ENCODE measurements around the gene NTN1. TPM values are rescaled to one million over a fixed set of nuclear protein-coding genes. Genes with fewer than 3 reads are reported as not detected.

NTN1 gene
- total and polyA plus RNA-seq, 7 experiments from 2014 or later: 0.07 to 0.12 (median 0.11) TPM; not detected in 4

DNA sequence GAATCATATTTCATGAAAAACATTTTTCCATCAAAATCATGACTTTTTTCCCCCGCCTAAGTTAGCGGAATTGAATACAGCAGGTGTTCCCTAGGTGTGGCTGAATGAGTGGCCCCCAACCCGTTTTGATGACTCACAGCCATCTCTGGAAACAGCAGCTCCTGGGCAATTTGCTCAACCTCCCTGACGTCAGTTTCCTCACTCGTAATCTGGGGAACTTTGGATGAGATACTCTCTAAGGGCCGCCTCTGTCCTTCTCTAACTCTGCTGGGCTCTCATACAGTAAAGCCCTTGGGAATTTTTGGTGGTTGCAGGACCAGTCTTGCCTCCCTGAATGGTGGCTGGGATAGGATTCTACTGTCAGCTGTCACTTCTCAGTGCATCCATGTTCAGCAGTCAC lies 11.6 kb upstream of the NTN1 start:
- intact Hi-C loops (cut with micrococcal nuclease): loop anchor here in 1 of 2 donors (10.0 kb wide), 1 partner anchor 375 kb away; the partner anchor contains the start of gene MYH10

DNA sequence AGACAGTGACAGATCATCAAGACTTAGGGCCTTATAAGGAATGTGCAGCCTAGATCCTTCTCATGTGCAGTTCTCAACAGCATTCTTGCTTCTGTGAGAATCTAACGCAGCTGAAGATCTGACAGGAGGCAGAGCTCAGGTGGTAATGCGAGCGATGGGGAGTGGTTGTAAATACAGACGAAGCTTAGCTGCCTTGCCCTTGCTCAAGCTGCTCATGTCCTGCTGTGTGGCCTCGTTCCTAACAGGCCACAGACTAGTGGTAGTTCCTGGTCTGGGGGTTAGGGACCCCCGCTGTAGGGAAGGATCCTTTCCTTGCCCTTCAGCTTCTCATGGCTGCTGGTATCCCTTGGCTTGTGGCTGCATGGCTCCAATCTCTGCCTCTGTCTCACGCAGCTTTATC lies 10.3 kb upstream of the NTN1 start:
- H3K9me3 ChIP-seq (ENCODE audit: control insufficient read depth in 2 of 3, low read length in 3 of 3): no peaks in the 10 kb centered on the region
- no peak overlapping the region for H3K27ac ChIP-seq (ENCODE audit: low read depth, low read length)
- H3K9me3 Mint-ChIP-seq: peaks cover 0 to 4% (median under 1%) of the 10 kb centered on the region in 11 donors
- ATAC-seq (no peak), DNase-seq (no peak)
- intact Hi-C loops (cut with micrococcal nuclease): no loop called here
- H3K4me3 Mint-ChIP-seq: no peak overlapping the region
- peaks cover 0 to 10% (median 5%) of the 10 kb centered on the region in 5 donors for H3K36me3 Mint-ChIP-seq
- no peaks in the 10 kb centered on the region for H3K36me3 ChIP-seq (ENCODE audit: control insufficient read depth in 2 of 3, insufficient read depth in 3 of 3, low read length in 3 of 3)
- H3K4me1 ChIP-seq (ENCODE audit: control insufficient read depth in 2 of 2, insufficient read depth in 2 of 2, low read length in 2 of 2): no peaks in the 10 kb centered on the region
- no peak overlapping the region for H3K27ac Mint-ChIP-seq
- ChIA-PET POLR2A (no interaction called here), CTCF (no interaction called here)
- no peaks in the 10 kb centered on the region for H3K4me1 Mint-ChIP-seq
- H3K27me3 ChIP-seq (ENCODE audit: control insufficient read depth in 2 of 2, insufficient read depth in 2 of 2, low read length in 2 of 2): no peaks in the 10 kb centered on the region
- H3K4me3 ChIP-seq (ENCODE audit: low read length): no peak overlapping the region
- peaks cover 57 to 63% (median 61%) of the 10 kb centered on the region in 5 donors for H3K27me3 Mint-ChIP-seq

More for the DNA sequence above, 11.6 kb upstream of the NTN1 start:
- CTCF ChIA-PET: no interaction called here
- H3K36me3 ChIP-seq (ENCODE audit: control insufficient read depth in 2 of 3, insufficient read depth in 3 of 3, low read length in 3 of 3): no peaks in the 10 kb centered on the region
- Mint-ChIP-seq H3K9me3 (peaks cover 0 to 12% (median 2%) of the 10 kb centered on the region in 11 donors), H3K4me1 (peaks cover 0 to 5% (median 4%) of the 10 kb centered on the region in 7 donors), H3K4me3 (no peak overlapping the region), H3K27ac (no peak overlapping the region), H3K27me3 (peaks cover 65 to 76% (median 72%) of the 10 kb centered on the region in 5 donors), H3K36me3 (peaks cover 0 to 10% (median 5%) of the 10 kb centered on the region in 5 donors)
- H3K27me3 ChIP-seq (ENCODE audit: control insufficient read depth in 2 of 2, insufficient read depth in 2 of 2, low read length in 2 of 2): peaks cover 0 to under 1% of the 10 kb centered on the region in 2 donors
- no peak overlapping the region for H3K27ac ChIP-seq (ENCODE audit: low read depth, low read length)
- ATAC-seq: no peak
- H3K4me1 ChIP-seq (ENCODE audit: control insufficient read depth in 2 of 2, insufficient read depth in 2 of 2, low read length in 2 of 2): no peaks in the 10 kb centered on the region
- no peak overlapping the region for H3K4me3 ChIP-seq (ENCODE audit: low read length)
- POLR2A ChIA-PET: interaction anchor here (0.5 kb wide), 1 partner anchor 150 kb away, joined by 3 read pairs; no protein-coding TSS in a partner anchor
- peaks cover 0 to 5% (median 0%) of the 10 kb centered on the region in 3 experiments for H3K9me3 ChIP-seq (ENCODE audit: control insufficient read depth in 2 of 3, low read length in 3 of 3)
- no peak for DNase-seq

DNA sequence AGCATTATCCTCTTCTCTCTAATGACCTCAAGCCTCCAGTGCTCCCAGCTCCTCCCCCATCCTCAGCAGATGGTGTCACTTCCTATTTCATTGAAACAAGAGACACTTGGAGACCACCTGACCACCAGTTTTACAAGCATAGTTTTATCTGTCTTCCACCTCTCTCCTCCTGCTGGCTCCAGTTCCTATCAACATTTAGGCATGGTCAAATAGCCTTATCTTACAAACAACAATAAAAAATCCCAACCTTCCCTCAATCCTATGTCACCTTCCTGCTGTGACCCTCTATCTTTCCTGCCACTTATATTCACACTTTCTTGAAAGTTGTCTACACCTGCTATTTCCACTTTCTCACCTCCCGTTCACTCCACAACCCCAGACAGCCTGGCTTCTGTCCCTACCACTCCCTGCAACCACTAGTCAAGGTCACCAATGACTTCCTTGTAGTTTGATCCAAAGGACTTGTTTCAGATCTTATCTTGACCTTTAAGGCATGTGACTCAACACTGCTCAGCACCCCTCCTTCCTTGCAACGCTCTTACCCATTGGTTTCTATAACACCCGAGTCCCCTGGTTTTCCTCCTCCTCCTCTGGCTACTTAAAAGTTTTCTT lies 4.3 kb upstream of the NTN1 start:
- no peaks in the 10 kb centered on the region for H3K27me3 ChIP-seq (ENCODE audit: control insufficient read depth in 2 of 2, insufficient read depth in 2 of 2, low read length in 2 of 2)
- ATAC-seq (no peak), DNase-seq (no peak)
- no peak overlapping the region for H3K27ac Mint-ChIP-seq
- H3K9me3 ChIP-seq (ENCODE audit: control insufficient read depth in 2 of 3, low read length in 3 of 3): no peaks in the 10 kb centered on the region
- POLR2A ChIA-PET: no interaction called here
- peaks cover 15 to 36% (median 30%) of the 10 kb centered on the region in 5 donors for H3K27me3 Mint-ChIP-seq
- peaks cover 0 to 2% (median 0%) of the 10 kb centered on the region in 11 donors for H3K9me3 Mint-ChIP-seq
- peaks cover 0 to 8% (median 0%) of the 10 kb centered on the region in 7 donors for H3K4me1 Mint-ChIP-seq
- no peak overlapping the region for H3K4me3 ChIP-seq (ENCODE audit: low read length)
- CTCF ChIA-PET: no interaction called here
- intact Hi-C loops (cut with micrococcal nuclease): no loop called here
- H3K4me3 Mint-ChIP-seq: no peak overlapping the region
- H3K36me3 ChIP-seq (ENCODE audit: control insufficient read depth in 2 of 3, insufficient read depth in 3 of 3, low read length in 3 of 3): no peaks in the 10 kb centered on the region
- H3K27ac ChIP-seq (ENCODE audit: low read depth, low read length): no peak overlapping the region
- H3K4me1 ChIP-seq (ENCODE audit: control insufficient read depth in 2 of 2, insufficient read depth in 2 of 2, low read length in 2 of 2): no peaks in the 10 kb centered on the region
- H3K36me3 Mint-ChIP-seq: peaks cover 0 to 5% (median 0%) of the 10 kb centered on the region in 5 donors

DNA sequence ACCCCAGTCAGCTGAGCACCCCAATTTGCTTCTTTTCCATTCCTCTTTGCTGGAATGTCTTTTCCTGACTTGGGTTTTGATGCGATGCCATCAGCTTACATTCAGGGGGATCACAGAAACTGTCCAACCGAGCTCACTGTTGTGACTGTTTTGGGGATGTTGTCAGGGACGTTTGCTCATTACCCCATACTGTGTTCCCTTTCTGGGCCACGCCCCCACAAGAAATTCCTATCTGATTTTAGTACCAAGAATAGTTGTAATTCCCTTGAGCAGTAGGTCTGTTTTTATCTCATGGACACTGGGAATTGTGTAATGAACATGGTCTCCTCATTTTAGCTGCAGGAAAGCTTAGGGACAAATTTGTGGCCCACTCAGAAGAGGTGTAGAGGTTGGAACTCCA lies 2.6 kb upstream of the NTN1 start:
- Histone ChIP-seq H3K36me3 (ENCODE audit: control insufficient read depth in 2 of 3, insufficient read depth in 3 of 3, low read length in 3 of 3) (no peaks in the 10 kb centered on the region), H3K4me3 (ENCODE audit: low read length) (no peak overlapping the region), H3K4me1 (ENCODE audit: control insufficient read depth in 2 of 2, insufficient read depth in 2 of 2, low read length in 2 of 2) (peaks cover 6 to 13% of the 10 kb centered on the region in 2 donors), H3K27ac (ENCODE audit: low read depth, low read length) (no peak overlapping the region), H3K9me3 (ENCODE audit: control insufficient read depth in 2 of 3, low read length in 3 of 3) (no peaks in the 10 kb centered on the region), H3K27me3 (ENCODE audit: control insufficient read depth in 2 of 2, insufficient read depth in 2 of 2, low read length in 2 of 2) (peaks cover 2 to 3% of the 10 kb centered on the region in 2 donors)
- intact Hi-C loops (cut with micrococcal nuclease): no loop called here
- ChIA-PET POLR2A (no interaction called here), CTCF (no interaction called here)
- H3K36me3 Mint-ChIP-seq: no peaks in the 10 kb centered on the region
- ATAC-seq (no peak), DNase-seq (no peak)
- H3K27me3 Mint-ChIP-seq: peaks cover 19 to 31% (median 26%) of the 10 kb centered on the region in 5 donors
- H3K4me1 Mint-ChIP-seq: peaks cover 4 to 15% (median 7%) of the 10 kb centered on the region in 7 donors
- peaks cover 0 to 2% (median 0%) of the 10 kb centered on the region in 11 donors for H3K9me3 Mint-ChIP-seq
- no peak overlapping the region for H3K27ac Mint-ChIP-seq
- H3K4me3 Mint-ChIP-seq: no peak overlapping the region

DNA sequence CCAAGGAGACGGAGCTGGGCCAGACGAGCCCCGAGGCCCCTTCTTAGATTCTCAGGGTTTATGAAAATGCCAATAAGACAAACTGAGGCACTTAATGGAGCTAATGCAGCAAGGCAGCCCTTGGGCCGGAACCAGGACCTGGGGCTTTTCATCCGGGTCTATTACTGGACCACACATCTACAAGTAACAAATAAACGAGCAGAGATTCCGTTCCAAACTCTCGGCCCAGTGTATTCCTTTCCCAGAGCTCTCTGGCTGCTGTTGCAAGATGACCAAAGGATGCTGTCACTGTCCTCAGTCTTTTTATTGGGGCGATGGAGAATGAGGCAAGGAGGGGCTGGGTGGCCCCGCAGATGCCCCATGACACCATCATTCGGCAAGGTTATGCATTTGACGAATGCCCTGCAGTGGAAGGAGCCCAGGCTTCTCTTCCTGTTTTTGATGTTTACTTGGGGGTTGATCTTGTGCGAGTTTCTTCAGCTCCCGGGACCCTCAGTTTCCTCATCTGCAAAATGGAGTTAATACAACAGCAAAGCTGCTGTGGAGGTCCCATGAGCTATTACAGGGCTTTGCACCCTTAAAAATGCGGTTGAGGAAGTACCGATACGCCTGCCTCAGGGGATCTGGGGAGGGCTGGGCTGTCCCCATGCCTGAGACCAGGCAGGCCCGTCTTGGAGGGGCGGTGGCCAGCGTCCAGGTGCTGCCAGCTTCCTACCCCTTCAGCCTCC lies 1.1 kb upstream of the NTN1 start:
- ATAC-seq: no peak
- CTCF ChIA-PET: no interaction called here

DNA sequence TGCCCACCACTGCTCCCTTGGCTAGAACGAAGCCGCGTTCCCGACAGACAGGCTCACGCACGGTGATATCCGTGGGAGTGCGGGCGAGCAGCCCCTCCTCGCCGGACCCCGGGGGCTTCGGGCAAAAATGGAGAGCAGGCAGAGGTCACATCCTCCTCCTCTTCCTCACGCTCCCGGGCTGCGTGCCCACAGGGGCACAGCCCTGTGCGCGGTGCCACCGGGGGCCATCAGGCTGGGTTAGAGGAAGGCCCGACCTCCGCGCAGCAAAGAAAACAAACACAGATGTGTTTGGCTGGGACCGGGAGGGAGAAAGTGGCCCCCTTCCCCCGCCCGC lies 519 bp upstream of the NTN1 start:
- intact Hi-C loops (cut with micrococcal nuclease): no loop called here
- no peak for ATAC-seq
- ChIA-PET CTCF (no interaction called here), POLR2A (no interaction called here)
- peak overlapping the region; percentile 62 to 95 (median 72) for H3K4me3 Mint-ChIP-seq
- Histone ChIP-seq H3K27ac (ENCODE audit: low read depth, low read length) (no peak overlapping the region), H3K36me3 (ENCODE audit: control insufficient read depth in 2 of 3, insufficient read depth in 3 of 3, low read length in 3 of 3) (no peaks in the 10 kb centered on the region), H3K9me3 (ENCODE audit: control insufficient read depth in 2 of 3, low read length in 3 of 3) (no peaks in the 10 kb centered on the region), H3K27me3 (ENCODE audit: control insufficient read depth in 2 of 2, insufficient read depth in 2 of 2, low read length in 2 of 2) (peaks cover 9 to 14% of the 10 kb centered on the region in 2 donors), H3K4me3 (ENCODE audit: low read length) (peak overlapping the region; percentile 24), H3K4me1 (ENCODE audit: control insufficient read depth in 2 of 2, insufficient read depth in 2 of 2, low read length in 2 of 2) (peaks cover 6 to 16% of the 10 kb centered on the region in 2 donors)
- peaks cover 35 to 47% (median 43%) of the 10 kb centered on the region in 5 donors for H3K27me3 Mint-ChIP-seq
- H3K4me1 Mint-ChIP-seq: peaks cover 4 to 28% (median 11%) of the 10 kb centered on the region in 7 donors
- H3K27ac Mint-ChIP-seq: no peak overlapping the region
- peaks cover 0 to 1% (median 0%) of the 10 kb centered on the region in 5 donors for H3K36me3 Mint-ChIP-seq
- H3K9me3 Mint-ChIP-seq: peaks cover 0 to 5% (median 0%) of the 10 kb centered on the region in 11 donors
- DNase-seq: no peak

More for the DNA sequence above, 1.1 kb upstream of the NTN1 start:
- H3K4me3 Mint-ChIP-seq: peak overlapping the region; percentile 64 to 95 (median 74)
- H3K4me1 Mint-ChIP-seq: peaks cover 4 to 28% (median 11%) of the 10 kb centered on the region in 7 donors
- intact Hi-C loops (cut with micrococcal nuclease): no loop called here
- POLR2A ChIA-PET: no interaction called here
- peaks cover 31 to 42% (median 42%) of the 10 kb centered on the region in 5 donors for H3K27me3 Mint-ChIP-seq
- no peak for DNase-seq
- no peak overlapping the region for H3K27ac ChIP-seq (ENCODE audit: low read depth, low read length)
- peaks cover 0 to 5% (median 0%) of the 10 kb centered on the region in 11 donors for H3K9me3 Mint-ChIP-seq
- peaks cover 6 to 16% of the 10 kb centered on the region in 2 donors for H3K4me1 ChIP-seq (ENCODE audit: control insufficient read depth in 2 of 2, insufficient read depth in 2 of 2, low read length in 2 of 2)
- H3K36me3 ChIP-seq (ENCODE audit: control insufficient read depth in 2 of 3, insufficient read depth in 3 of 3, low read length in 3 of 3): no peaks in the 10 kb centered on the region
- no peak overlapping the region for H3K27ac Mint-ChIP-seq
- no peak overlapping the region for H3K4me3 ChIP-seq (ENCODE audit: low read length)
- H3K36me3 Mint-ChIP-seq: peaks cover 0 to 1% (median 0%) of the 10 kb centered on the region in 5 donors
- peaks cover 9 to 10% of the 10 kb centered on the region in 2 donors for H3K27me3 ChIP-seq (ENCODE audit: control insufficient read depth in 2 of 2, insufficient read depth in 2 of 2, low read length in 2 of 2)
- no peaks in the 10 kb centered on the region for H3K9me3 ChIP-seq (ENCODE audit: control insufficient read depth in 2 of 3, low read length in 3 of 3)

All from naive thymus-derived CD4-positive, alpha-beta T cell (primary cell).